DOHH2 (cell line): ENCODE measurements around the gene ABI3.

Experiments
- EZH2phosphoT487 ChIP-seq: fragments of 200-600 bp; sonication (generic); IDR thresholded peaks from 2 replicates; pipeline ENCODE4 v1.6.1; 2017; ENCODE audit warnings: borderline replicate concordance, mild to moderate bottlenecking, antibody characterized with exemption, low read length, moderate library complexity, mixed read lengths
- TF ChIP-seq, protein P1 (sequence below): fragments of 200-600 bp; sonication (generic); IDR thresholded peaks from one replicate; pipeline ENCODE4 v1.5.1; 2014; ENCODE audit warnings: antibody characterized with exemption, mild to moderate bottlenecking, low read depth, low read length; ENCODE audit not compliant: poor library complexity, severe bottlenecking

DNA sequence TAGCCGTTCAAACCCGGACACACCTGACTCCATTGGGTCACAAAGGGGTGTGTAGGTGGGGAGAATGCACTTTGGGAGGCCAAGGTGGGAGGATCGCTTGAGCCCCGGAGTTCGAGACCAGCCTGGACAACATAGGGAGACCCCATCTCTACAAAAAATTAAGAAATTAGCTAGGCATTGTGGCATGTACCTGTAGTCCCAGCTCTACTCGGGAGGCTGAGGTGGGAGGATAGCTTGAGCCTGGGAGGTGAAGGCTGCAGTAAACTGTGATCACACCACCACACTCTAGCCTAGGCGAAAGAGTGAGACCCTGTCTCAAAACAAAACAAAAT lies 21.0 kb downstream of the ABI3 start:
- TF ChIP-seq, protein P1, sequence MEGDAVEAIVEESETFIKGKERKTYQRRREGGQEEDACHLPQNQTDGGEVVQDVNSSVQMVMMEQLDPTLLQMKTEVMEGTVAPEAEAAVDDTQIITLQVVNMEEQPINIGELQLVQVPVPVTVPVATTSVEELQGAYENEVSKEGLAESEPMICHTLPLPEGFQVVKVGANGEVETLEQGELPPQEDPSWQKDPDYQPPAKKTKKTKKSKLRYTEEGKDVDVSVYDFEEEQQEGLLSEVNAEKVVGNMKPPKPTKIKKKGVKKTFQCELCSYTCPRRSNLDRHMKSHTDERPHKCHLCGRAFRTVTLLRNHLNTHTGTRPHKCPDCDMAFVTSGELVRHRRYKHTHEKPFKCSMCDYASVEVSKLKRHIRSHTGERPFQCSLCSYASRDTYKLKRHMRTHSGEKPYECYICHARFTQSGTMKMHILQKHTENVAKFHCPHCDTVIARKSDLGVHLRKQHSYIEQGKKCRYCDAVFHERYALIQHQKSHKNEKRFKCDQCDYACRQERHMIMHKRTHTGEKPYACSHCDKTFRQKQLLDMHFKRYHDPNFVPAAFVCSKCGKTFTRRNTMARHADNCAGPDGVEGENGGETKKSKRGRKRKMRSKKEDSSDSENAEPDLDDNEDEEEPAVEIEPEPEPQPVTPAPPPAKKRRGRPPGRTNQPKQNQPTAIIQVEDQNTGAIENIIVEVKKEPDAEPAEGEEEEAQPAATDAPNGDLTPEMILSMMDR = no peak
- TF ChIP-seq EZH2phosphoT487 = no peak
